Glutamatergic neuron (in vitro differentiated cells): ENCODE results near the gene TMIGD2. TPM values are rescaled to one million over a fixed set of nuclear protein-coding genes. Genes with fewer than 3 reads are reported as not detected.

Experiments used
- DNase-seq: peaks from one replicate; pipeline ENCODE4 v3.0.0; 2022
- H3K27ac Mint-ChIP-seq: one replicate; pipeline ENCODE4 v1.8.0; 2020; ENCODE audit warnings: mild to moderate bottlenecking, mixed read lengths, inconsistent platforms; ENCODE audit not compliant: unreplicated experiment
- H3K27me3 Mint-ChIP-seq: one replicate; pipeline ENCODE4 v1.8.0; 2020; ENCODE audit warnings: mild to moderate bottlenecking, moderate library complexity, mixed read lengths, inconsistent platforms; ENCODE audit not compliant: unreplicated experiment
- H3K36me3 Mint-ChIP-seq: one replicate; pipeline ENCODE4 v1.8.0; 2020; ENCODE audit warnings: mild to moderate bottlenecking, mixed read lengths, inconsistent platforms; ENCODE audit not compliant: unreplicated experiment
- H3K4me1 Mint-ChIP-seq: one replicate; pipeline ENCODE4 v1.8.0; 2020; ENCODE audit warnings: mild to moderate bottlenecking, low read depth, mixed read lengths, inconsistent platforms; ENCODE audit not compliant: unreplicated experiment
- H3K4me3 Mint-ChIP-seq: one replicate; pipeline ENCODE4 v1.8.0; 2020; ENCODE audit warnings: mild to moderate bottlenecking, mixed read lengths, inconsistent platforms; ENCODE audit not compliant: unreplicated experiment
- H3K9me3 Mint-ChIP-seq: one replicate; pipeline ENCODE4 v1.8.0; 2020; ENCODE audit warnings: mild to moderate bottlenecking, moderate library complexity, mixed read lengths, inconsistent platforms; ENCODE audit not compliant: unreplicated experiment
- total RNA-seq: library from RNA; stranded (reverse); fragmentation: NEBNext Ultra II Directional; extraction: Animal tissue kit (Norgen Biotek cat#: 25700); gene quantifications from one replicate; pipeline ENCODE4 v1.2.1, GENCODE V29; 2021; ENCODE audit not compliant: unreplicated experiment
- TF ChIP-seq, protein P1 (sequence below): fragments of 200-600 bp; sonication (generic); IDR thresholded peaks from one replicate; pipeline ENCODE4 v1.5.0; 2021; ENCODE audit not compliant: partially characterized antibody, unreplicated experiment

TMIGD2 gene
- total RNA-seq, 1 donor from 2014 or later = not detected

DNA sequence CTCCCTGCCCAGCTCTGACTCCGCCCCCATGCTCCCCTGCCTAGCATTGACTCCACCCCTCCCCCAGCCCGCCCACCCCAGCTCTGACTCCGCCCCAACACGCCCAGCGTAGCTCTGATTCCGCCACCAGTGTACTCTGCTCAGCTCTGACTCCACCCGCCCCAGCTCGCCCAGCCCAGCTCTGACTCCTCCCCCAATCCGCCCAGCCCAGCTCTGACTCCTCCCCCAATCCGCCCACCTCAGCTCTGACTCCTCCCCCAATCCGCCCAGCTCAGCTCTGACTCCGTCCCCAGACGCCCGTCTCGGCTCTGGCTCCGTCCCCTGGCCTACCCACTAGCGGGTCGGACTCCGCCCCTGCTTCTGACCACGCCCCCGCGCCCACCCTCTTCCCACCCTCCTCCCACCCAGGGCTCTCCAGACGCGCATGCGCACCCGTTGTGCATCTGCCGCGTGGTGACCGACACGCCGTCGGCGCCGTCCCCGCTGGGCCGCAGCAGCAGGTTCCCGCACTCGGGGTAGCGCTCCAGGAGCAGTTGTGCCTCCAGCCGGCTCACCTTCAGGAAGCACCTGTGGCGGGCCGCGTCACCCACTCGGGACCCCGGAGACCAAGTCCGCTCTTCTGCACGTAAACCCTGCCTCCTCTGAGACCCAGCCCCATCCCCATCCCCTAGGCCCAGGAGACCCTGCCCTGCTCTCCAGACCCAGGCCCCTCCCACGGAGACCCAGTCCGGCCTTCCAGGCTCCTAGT is 26.2 kb upstream of the TMIGD2 start:
- H3K36me3 Mint-ChIP-seq = no peaks in the 10 kb centered on the region
- peaks cover 8% of the 10 kb centered on the region for H3K9me3 Mint-ChIP-seq
- H3K4me3 Mint-ChIP-seq = peak overlapping the region; percentile 81
- H3K27me3 Mint-ChIP-seq = peaks cover 22% of the 10 kb centered on the region
- peak; percentile 99 for DNase-seq
- H3K4me1 Mint-ChIP-seq = peaks cover 3% of the 10 kb centered on the region
- H3K27ac Mint-ChIP-seq = peak overlapping the region; percentile 28
- TF ChIP-seq, protein P1, sequence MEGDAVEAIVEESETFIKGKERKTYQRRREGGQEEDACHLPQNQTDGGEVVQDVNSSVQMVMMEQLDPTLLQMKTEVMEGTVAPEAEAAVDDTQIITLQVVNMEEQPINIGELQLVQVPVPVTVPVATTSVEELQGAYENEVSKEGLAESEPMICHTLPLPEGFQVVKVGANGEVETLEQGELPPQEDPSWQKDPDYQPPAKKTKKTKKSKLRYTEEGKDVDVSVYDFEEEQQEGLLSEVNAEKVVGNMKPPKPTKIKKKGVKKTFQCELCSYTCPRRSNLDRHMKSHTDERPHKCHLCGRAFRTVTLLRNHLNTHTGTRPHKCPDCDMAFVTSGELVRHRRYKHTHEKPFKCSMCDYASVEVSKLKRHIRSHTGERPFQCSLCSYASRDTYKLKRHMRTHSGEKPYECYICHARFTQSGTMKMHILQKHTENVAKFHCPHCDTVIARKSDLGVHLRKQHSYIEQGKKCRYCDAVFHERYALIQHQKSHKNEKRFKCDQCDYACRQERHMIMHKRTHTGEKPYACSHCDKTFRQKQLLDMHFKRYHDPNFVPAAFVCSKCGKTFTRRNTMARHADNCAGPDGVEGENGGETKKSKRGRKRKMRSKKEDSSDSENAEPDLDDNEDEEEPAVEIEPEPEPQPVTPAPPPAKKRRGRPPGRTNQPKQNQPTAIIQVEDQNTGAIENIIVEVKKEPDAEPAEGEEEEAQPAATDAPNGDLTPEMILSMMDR = no peak

DNA sequence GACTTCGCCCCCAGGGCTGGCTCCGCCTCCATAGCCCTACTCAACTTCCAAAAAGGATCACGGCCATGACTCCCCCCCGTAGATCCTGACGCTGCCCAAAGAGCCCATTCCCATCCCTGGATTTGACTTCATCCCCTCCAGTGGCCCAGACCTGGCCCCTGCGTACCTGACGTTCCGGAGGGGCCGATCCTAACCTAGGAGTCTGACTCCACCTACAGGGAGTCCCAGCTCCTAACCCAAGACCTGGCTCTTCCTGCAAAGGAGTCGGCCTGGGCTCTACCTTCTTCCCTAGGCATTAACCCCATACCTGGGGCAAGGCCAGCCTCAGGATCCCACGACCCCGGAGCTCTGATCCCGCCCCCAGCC is 25.7 kb upstream of the TMIGD2 start:
- Mint-ChIP-seq H3K9me3 (peaks cover 9% of the 10 kb centered on the region), H3K36me3 (no peaks in the 10 kb centered on the region), H3K27ac (peak overlapping the region; percentile 62), H3K27me3 (peaks cover 22% of the 10 kb centered on the region), H3K4me1 (peaks cover 3% of the 10 kb centered on the region), H3K4me3 (peak overlapping the region; percentile 81)
- no peak for DNase-seq
- TF ChIP-seq, protein P1 = no peak

GRCh38 chr19:4327252-4327876 is 25.2 kb upstream of the TMIGD2 start:
- peaks cover 22% of the 10 kb centered on the region for H3K27me3 Mint-ChIP-seq
- no peaks in the 10 kb centered on the region for H3K36me3 Mint-ChIP-seq
- peak overlapping the region; percentile 62 for H3K27ac Mint-ChIP-seq
- peaks cover 9% of the 10 kb centered on the region for H3K9me3 Mint-ChIP-seq
- H3K4me3 Mint-ChIP-seq = peak overlapping the region; percentile 81
- DNase-seq = peak; percentile 88
- TF ChIP-seq, protein P1 = no peak
- peaks cover 3% of the 10 kb centered on the region for H3K4me1 Mint-ChIP-seq

DNA sequence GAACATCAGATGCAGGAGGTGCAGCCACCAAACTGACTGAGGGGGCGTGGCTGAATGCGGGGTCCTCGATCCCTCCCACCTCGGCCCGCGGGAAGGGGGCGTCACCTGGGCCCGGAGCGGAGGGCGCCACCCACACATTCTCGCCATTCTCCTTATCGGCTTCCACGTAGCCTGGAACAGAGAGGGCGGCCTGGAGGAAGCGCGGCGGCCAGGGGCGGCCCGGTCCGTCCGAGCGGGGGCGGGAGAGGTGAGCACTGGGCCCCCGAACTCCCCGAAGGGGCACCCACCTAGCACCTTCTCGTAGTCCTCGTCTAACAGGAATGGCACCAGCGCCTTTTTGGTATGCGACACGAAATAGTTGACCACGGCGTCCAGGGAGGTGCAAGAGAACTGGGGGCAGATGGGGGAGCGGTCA is 24.7 kb upstream of the TMIGD2 start:
- Mint-ChIP-seq H3K27ac (no peak overlapping the region), H3K36me3 (no peaks in the 10 kb centered on the region), H3K9me3 (peaks cover 9% of the 10 kb centered on the region), H3K4me3 (peak overlapping the region; percentile 81), H3K27me3 (peaks cover 22% of the 10 kb centered on the region), H3K4me1 (peaks cover 3% of the 10 kb centered on the region)
- peak; percentile 45 for DNase-seq
- TF ChIP-seq, protein P1 = no peak
